CD4-positive, alpha-beta memory T cell (primary cell): ENCODE data around the gene CD83. TPM values are rescaled to one million over a fixed set of nuclear protein-coding genes. Genes with fewer than 3 reads are reported as not detected.
A peak's percentile ranks its signal among the peaks of the same experiment; 100 is the strongest.
"Not testable (repeated sequence)": the region's sequence is repeated elsewhere in the genome, so short reads cannot be mapped to it uniquely, and the experiment has no call there.

Source experiments
- CTCF ChIA-PET: fragments of 350-600 bp; sonication (Branson Sonifier 250); formaldehyde crosslinking; loops from one replicate; lab custom pipeline; 2021; ENCODE audit warnings: inconsistent platforms; ENCODE audit not compliant: partially characterized antibody; lab: Charles Lee
- POLR2A ChIA-PET: fragments of 350-600 bp; sonication (Branson Sonifier 250); formaldehyde crosslinking; loops from one replicate; lab custom pipeline; 2021; ENCODE audit not compliant: partially characterized antibody; lab: Charles Lee
- DNase-seq, 5 donors: peaks; one replicate each; pipeline versions ENCODE4 v3.0.0 to v3.0.0-alpha.2; 2020 to 2022; ENCODE audit warnings: mixed read lengths in 1 of 5
- H3K27ac ChIP-seq: one replicate; pipeline ENCODE4 v1.7.0; 2013; ENCODE audit warnings: low read depth, low read length
- H3K27me3 ChIP-seq: 2 replicates; pipeline ENCODE4 v1.7.0; 2013; ENCODE audit warnings: mild to moderate bottlenecking, low read length, moderate library complexity; ENCODE audit not compliant: insufficient read depth
- H3K36me3 ChIP-seq: 2 replicates; pipeline ENCODE4 v1.7.0; 2013; ENCODE audit warnings: mild to moderate bottlenecking, low read length, moderate library complexity; ENCODE audit not compliant: insufficient read depth
- H3K4me1 ChIP-seq: 2 replicates; pipeline ENCODE4 v1.7.0; 2013; ENCODE audit warnings: mild to moderate bottlenecking, low read length, moderate library complexity; ENCODE audit not compliant: insufficient read depth
- H3K4me3 ChIP-seq, 2 donors: one replicate each; pipeline ENCODE4 v1.7.0; 2013; ENCODE audit warnings: low read length in 2 of 2, mild to moderate bottlenecking in 1 of 2
- H3K9me3 ChIP-seq, 2 donors: one replicate each; pipeline ENCODE4 v1.7.0; 2013; ENCODE audit warnings: low read length in 2 of 2, control low read depth in 1 of 2; ENCODE audit not compliant: control insufficient read depth in 1 of 2
- H3K27ac Mint-ChIP-seq, 7 donors: one replicate each; pipeline ENCODE4 v1.8.0; 2020 to 2021; ENCODE audit warnings: mixed read lengths in 7 of 7, mild to moderate bottlenecking in 6 of 7, inconsistent platforms in 3 of 7, moderate library complexity in 3 of 7
- H3K27me3 Mint-ChIP-seq, 2 donors: one replicate each; pipeline ENCODE4 v1.8.0; 2020 to 2021; ENCODE audit warnings: mixed read lengths in 2 of 2
- H3K36me3 Mint-ChIP-seq, 2 donors: one replicate each; pipeline ENCODE4 v1.8.0; 2020 to 2021; ENCODE audit warnings: mixed read lengths in 2 of 2, inconsistent platforms in 1 of 2, mild to moderate bottlenecking in 1 of 2
- H3K4me1 Mint-ChIP-seq, 4 donors: one replicate each; pipeline ENCODE4 v1.8.0; 2020 to 2021; ENCODE audit warnings: mixed read lengths in 4 of 4, mild to moderate bottlenecking in 1 of 4
- H3K4me3 Mint-ChIP-seq, 8 donors: one replicate each; pipeline ENCODE4 v1.8.0; 2020 to 2021; ENCODE audit warnings: mixed read lengths in 8 of 8, mild to moderate bottlenecking in 7 of 8, moderate library complexity in 6 of 8, inconsistent platforms in 3 of 8
- H3K9me3 Mint-ChIP-seq, 8 donors: one replicate each; pipeline ENCODE4 v1.8.0; 2020 to 2021; ENCODE audit warnings: mixed read lengths in 8 of 8, mild to moderate bottlenecking in 5 of 8, inconsistent platforms in 3 of 8, moderate library complexity in 1 of 8
- intact Hi-C: fragments of 100-400 bp; cut with micrococcal nuclease; formaldehyde crosslinking; loops from one replicate; pipeline ENCODE4 v1.15.1; 2023
- polyA plus RNA-seq, 2 donors: library from polyadenylated mRNA; unstranded; fragments of 300-500 nt; fragmentation: Illumina TruSeq; gene quantifications; one replicate each; pipeline ENCODE4 v1.2.3, GENCODE V29; 2021
- total RNA-seq, 2 experiments: library from RNA; stranded (reverse); gene quantifications; one replicate each; pipeline ENCODE4 v1.2.3, GENCODE V29; 2021

Gene CD83
- 1 to 10 TPM; 5.8 to 7.0 TPM for total RNA-seq
- 10 to 100 TPM in 1 of 2 donors, 1 to 10 TPM in 1; 4.8 to 10.6 TPM for polyA plus RNA-seq

GRCh38 chr6:14117158-14118090, at the start of gene CD83:
TSS of gene CD83 (plus strand) at chr6:14117772. CDS start at chr6:14117812, 40 bp downstream.
- H3K27ac ChIP-seq = peak within 1 kb of the TSS; percentile 91
- Mint-ChIP-seq H3K27me3 (no peaks in the 10 kb centered on the region), H3K9me3 (no peaks in the 10 kb centered on the region), H3K4me1 (peaks cover 29 to 53% (median 31%) of the 10 kb centered on the region in 4 donors), H3K27ac (peak within 1 kb of the TSS; percentile 92 to 97 (median 96)), H3K4me3 (peak within 1 kb of the TSS; percentile 88 to 98 (median 95)), H3K36me3 (peaks cover 4 to 15% of the 10 kb centered on the region in 2 donors)
- peak; percentile 85 to 91 (median 87) for DNase-seq
- H3K4me1 ChIP-seq = peaks cover 41% of the 10 kb centered on the region
- no peaks in the 10 kb centered on the region for H3K36me3 ChIP-seq
- H3K9me3 ChIP-seq = no peaks in the 10 kb centered on the region
- no peaks in the 10 kb centered on the region for H3K27me3 ChIP-seq
- intact Hi-C loops = loop anchor here (1.0 to 5.0 kb wide), 4 partner anchors 43 to 1130 kb away; partner anchors contain the start of genes JARID2, MCUR1 and RANBP9
- peak within 1 kb of the TSS; percentile 80 to 93 for H3K4me3 ChIP-seq
- ChIA-PET CTCF (interaction anchor here (0.6 kb wide), 1 partner anchor 570 kb away, joined by 3 read pairs; no protein-coding TSS in a partner anchor), POLR2A (interaction anchor here (1.1 to 2.2 kb wide), 5 partner anchors 9 to 789 kb away, joined by 3 to 15 read pairs (median 3); partner anchors contain the start of gene TBC1D7)

- Mint-ChIP-seq H3K4me3 (no peak overlapping the region), H3K9me3 (no peaks in the 10 kb centered on the region), H3K36me3 (no peaks in the 10 kb centered on the region), H3K27me3 (peaks cover 2 to 7% of the 10 kb centered on the region in 2 donors), H3K27ac (no peak overlapping the region), H3K4me1 (peaks cover 0 to 5% (median 2%) of the 10 kb centered on the region in 4 donors)
- ChIA-PET POLR2A (no interaction called here), CTCF (interaction anchor here (0.7 to 5.4 kb wide), 14 partner anchors 10 to 738 kb away, joined by 3 to 113 read pairs (median 4); no protein-coding TSS in a partner anchor)
- H3K27me3 ChIP-seq = no peaks in the 10 kb centered on the region
- DNase-seq = no peak
- H3K36me3 ChIP-seq = no peaks in the 10 kb centered on the region
- no peaks in the 10 kb centered on the region for H3K4me1 ChIP-seq
- H3K27ac ChIP-seq = no peak overlapping the region
- H3K9me3 ChIP-seq = no peaks in the 10 kb centered on the region
- H3K4me3 ChIP-seq = no peak overlapping the region
- intact Hi-C loops = loop anchor here (5.0 kb wide), 1 partner anchor 496 kb away; the partner anchor contains the start of gene SIRT5
Measured at GRCh38 chr6:14068133-14068532, 49.4 kb upstream of the CD83 start.

GRCh38 chr6:14068623-14069022, 48.9 kb upstream of the CD83 start:
- Histone ChIP-seq H3K4me3 (no peak overlapping the region), H3K36me3 (no peaks in the 10 kb centered on the region), H3K27me3 (no peaks in the 10 kb centered on the region), H3K4me1 (no peaks in the 10 kb centered on the region), H3K9me3 (no peaks in the 10 kb centered on the region), H3K27ac (no peak overlapping the region)
- H3K27ac Mint-ChIP-seq = no peak overlapping the region
- ChIA-PET POLR2A (no interaction called here), CTCF (interaction anchor here (0.9 to 5.4 kb wide), 11 partner anchors 10 to 738 kb away, joined by 3 to 113 read pairs (median 5); no protein-coding TSS in a partner anchor)
- peaks cover 3 to 7% (median 4%) of the 10 kb centered on the region in 4 donors for H3K4me1 Mint-ChIP-seq
- DNase-seq = no peak
- H3K9me3 Mint-ChIP-seq = peaks cover 0 to 2% (median 0%) of the 10 kb centered on the region in 8 donors
- intact Hi-C loops = loop anchor here (5.0 kb wide), 1 partner anchor 496 kb away; the partner anchor contains the start of gene SIRT5
- no peak overlapping the region for H3K4me3 Mint-ChIP-seq
- H3K36me3 Mint-ChIP-seq = no peaks in the 10 kb centered on the region
- H3K27me3 Mint-ChIP-seq = peaks cover 2 to 7% of the 10 kb centered on the region in 2 donors

GRCh38 chr6:14070457-14070856, 47.1 kb upstream of the CD83 start:
- Mint-ChIP-seq H3K36me3 (no peaks in the 10 kb centered on the region), H3K4me1 (peaks cover 17 to 22% (median 21%) of the 10 kb centered on the region in 4 donors), H3K9me3 (peaks cover 0 to 2% (median 0%) of the 10 kb centered on the region in 8 donors), H3K27me3 (no peaks in the 10 kb centered on the region), H3K27ac (no peak overlapping the region), H3K4me3 (no peak overlapping the region)
- H3K36me3 ChIP-seq = no peaks in the 10 kb centered on the region
- no peak overlapping the region for H3K27ac ChIP-seq
- no peak overlapping the region for H3K4me3 ChIP-seq
- ChIA-PET CTCF (no interaction called here), POLR2A (no interaction called here)
- no peaks in the 10 kb centered on the region for H3K27me3 ChIP-seq
- intact Hi-C loops = no loop called here
- no peak for DNase-seq
- no peaks in the 10 kb centered on the region for H3K9me3 ChIP-seq
- peaks cover 11% of the 10 kb centered on the region for H3K4me1 ChIP-seq

GRCh38 chr6:14072084-14072483, 45.5 kb upstream of the CD83 start:
- H3K27ac Mint-ChIP-seq = no peak overlapping the region
- H3K4me1 ChIP-seq = peaks cover 17% of the 10 kb centered on the region
- no peaks in the 10 kb centered on the region for H3K36me3 Mint-ChIP-seq
- intact Hi-C loops = no loop called here
- H3K27me3 Mint-ChIP-seq = peaks cover 0 to under 1% of the 10 kb centered on the region in 2 donors
- no peaks in the 10 kb centered on the region for H3K27me3 ChIP-seq
- no peak overlapping the region for H3K4me3 ChIP-seq
- ChIA-PET CTCF (interaction anchor here (1.1 kb wide), 1 partner anchor 164 kb away, joined by 3 read pairs; no protein-coding TSS in a partner anchor), POLR2A (no interaction called here)
- H3K9me3 Mint-ChIP-seq = peaks cover 0 to 2% (median 0%) of the 10 kb centered on the region in 8 donors
- no peak for DNase-seq
- no peak overlapping the region for H3K27ac ChIP-seq
- no peaks in the 10 kb centered on the region for H3K9me3 ChIP-seq
- no peaks in the 10 kb centered on the region for H3K36me3 ChIP-seq
- no peak overlapping the region for H3K4me3 Mint-ChIP-seq
- H3K4me1 Mint-ChIP-seq = peaks cover 15 to 27% (median 21%) of the 10 kb centered on the region in 4 donors

- H3K4me3 ChIP-seq, H3K36me3 ChIP-seq, H3K9me3 Mint-ChIP-seq, H3K36me3 Mint-ChIP-seq, H3K9me3 ChIP-seq, H3K27me3 ChIP-seq, H3K27me3 Mint-ChIP-seq, DNase-seq, H3K27ac ChIP-seq: not testable (repeated sequence)
- H3K4me3 Mint-ChIP-seq = peak overlapping the region in 6 of 8 donors; percentile 13 to 93 (median 68)
- CTCF ChIA-PET = interaction anchor here (1.1 to 9.8 kb wide), 3 partner anchors 7 to 165 kb away, joined by 3 to 73 read pairs (median 5); no protein-coding TSS in a partner anchor
- peaks cover 17% of the 10 kb centered on the region for H3K4me1 ChIP-seq
- POLR2A ChIA-PET = interaction anchor here (1.8 to 2.3 kb wide), 4 partner anchors 7 to 499 kb away, joined by 5 to 15 read pairs (median 10); partner anchors contain the start of genes CD83, NOL7 and SIRT5
- peak overlapping the region; percentile 62 to 97 (median 96) for H3K27ac Mint-ChIP-seq
- peaks cover 17 to 37% (median 24%) of the 10 kb centered on the region in 4 donors for H3K4me1 Mint-ChIP-seq
- intact Hi-C loops = loop anchor here (2.0 kb wide), 1 partner anchor 43 kb away; the partner anchor contains the start of gene CD83
Measured at GRCh38 chr6:14073561-14074354, 43.8 kb upstream of the CD83 start.
